GM20431 (cell line): ENCODE data around the gene DIMT1.

Source experiments
- in situ Hi-C: fragments of 300-500 bp; cut with MseI, MboI; formaldehyde crosslinking; loops from one replicate; pipeline ENCODE4 v1.15.0; 2020; ENCODE audit warnings: low sequenced_read_pairs; ENCODE audit not compliant: unreplicated experiment

DIMT1 gene

DNA sequence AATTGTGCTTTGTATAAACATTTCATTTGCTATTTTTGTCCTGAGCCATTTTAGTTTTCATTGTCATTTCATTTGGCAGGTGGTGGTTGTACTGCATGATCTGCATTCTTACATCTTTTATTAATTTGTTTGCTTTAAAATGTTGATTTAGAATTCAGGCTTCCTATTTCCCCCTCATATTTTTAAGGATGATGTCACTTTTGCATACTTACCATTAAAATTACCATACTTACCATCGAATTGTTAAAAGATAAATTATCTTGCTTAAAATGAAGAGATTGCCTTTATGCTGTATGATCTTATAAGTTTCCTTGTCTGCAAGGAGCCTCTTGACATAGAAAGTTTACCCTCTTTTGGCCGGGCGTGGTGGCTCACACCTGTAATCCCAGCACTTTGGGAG is 31.1 kb downstream of the DIMT1 start:
- in situ Hi-C loops, result no loop called here

DNA sequence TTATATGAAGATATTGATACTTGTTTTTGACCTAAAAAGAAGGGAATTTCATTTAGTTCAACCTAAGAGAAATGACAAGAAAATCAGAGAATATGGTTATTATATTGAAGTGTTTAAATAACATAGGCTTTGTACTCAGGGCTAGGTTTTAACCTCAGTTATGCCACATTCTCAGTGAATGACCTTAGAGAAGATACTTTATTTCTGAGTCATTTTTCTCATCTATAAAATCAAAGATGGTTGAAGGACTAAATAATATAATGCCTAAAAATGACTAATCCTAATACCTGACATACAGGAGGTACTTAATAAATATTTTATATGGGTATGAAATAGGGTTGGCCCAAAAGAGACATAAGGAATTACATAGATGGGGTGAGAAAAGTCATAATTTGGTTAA is 32.3 kb downstream of the DIMT1 start:
- in situ Hi-C loops, result no loop called here

DNA sequence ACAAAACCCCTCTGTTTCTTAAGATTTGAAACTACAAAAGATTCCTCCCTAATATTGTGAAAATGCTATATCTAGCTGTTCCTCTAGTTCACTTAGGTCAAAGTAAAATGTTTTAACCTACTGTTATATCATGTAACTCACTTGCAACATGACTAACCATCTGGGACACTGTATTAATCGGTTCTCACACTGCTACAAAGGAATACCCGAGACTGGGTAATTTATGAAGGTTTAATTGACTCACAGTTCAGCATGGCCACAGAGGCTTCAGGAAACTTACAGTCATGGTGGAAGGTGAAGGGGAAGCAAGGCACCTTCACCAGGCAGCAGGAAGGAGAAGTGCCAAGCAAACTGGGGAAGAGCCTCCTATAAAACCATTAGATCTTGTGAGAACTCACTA is 34.7 kb downstream of the DIMT1 start:
- in situ Hi-C loops, result no loop called here

DNA sequence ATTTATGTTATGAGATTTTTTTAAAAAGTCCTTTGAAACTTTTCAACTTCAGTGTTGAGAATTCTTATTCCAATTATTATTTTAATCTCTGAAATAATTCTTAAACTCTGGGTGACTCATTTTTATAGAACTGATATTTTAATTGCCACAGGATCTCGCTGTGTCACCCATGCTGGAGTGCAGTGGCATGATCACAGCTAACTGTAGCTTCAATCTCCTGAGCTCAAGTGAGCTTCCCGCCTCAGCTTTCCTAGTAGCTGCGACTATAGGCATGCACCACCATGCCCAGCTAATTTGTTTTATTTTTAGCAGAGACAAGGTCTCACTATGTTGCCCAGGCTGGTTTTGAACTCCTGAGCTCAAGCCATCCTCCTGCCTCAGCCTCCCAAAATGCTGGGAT is 41.0 kb downstream of the DIMT1 start:
- in situ Hi-C loops, result no loop called here

DNA sequence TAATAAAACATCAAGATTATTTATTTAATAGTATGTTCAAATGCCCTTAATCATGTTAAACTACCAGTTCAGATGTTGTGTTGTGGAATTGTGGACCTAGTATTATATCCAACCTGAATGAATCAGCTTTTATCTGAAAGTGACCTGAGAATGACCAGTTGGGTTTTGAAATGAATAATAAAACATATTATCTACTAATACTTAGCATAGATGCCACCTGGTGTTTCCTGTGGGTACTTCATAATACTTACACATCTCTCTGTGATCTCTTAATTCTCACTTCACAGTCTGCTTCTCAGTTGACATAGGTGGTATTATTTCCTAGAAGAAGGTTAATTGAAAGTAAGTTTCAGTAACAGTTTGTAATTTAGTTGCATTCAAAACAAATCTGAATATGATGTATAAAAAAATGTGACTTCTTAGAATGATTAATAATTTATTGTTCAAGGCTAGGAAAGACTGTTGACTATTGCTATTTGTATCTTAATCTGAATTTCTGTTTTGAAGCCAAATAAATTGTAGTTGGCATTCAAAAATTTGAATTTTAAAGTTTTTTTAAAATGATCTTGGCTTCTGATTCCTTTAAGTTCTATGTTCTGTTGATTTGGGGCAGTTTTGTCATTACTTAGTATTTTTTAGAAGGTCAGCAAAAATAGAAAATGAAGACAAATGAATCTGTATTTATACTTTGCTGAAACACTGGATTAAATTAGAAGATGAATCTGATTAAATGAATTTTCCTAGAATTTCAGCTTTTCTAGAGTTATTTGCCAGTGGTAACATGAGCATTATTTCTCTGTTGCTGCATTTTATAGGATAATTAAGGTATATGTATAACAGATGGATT is 49.5 kb downstream of the DIMT1 start:
- in situ Hi-C loops, result loop anchor here (10.0 kb wide), 1 partner anchor 129 kb away; no protein-coding TSS in a partner anchor

DNA sequence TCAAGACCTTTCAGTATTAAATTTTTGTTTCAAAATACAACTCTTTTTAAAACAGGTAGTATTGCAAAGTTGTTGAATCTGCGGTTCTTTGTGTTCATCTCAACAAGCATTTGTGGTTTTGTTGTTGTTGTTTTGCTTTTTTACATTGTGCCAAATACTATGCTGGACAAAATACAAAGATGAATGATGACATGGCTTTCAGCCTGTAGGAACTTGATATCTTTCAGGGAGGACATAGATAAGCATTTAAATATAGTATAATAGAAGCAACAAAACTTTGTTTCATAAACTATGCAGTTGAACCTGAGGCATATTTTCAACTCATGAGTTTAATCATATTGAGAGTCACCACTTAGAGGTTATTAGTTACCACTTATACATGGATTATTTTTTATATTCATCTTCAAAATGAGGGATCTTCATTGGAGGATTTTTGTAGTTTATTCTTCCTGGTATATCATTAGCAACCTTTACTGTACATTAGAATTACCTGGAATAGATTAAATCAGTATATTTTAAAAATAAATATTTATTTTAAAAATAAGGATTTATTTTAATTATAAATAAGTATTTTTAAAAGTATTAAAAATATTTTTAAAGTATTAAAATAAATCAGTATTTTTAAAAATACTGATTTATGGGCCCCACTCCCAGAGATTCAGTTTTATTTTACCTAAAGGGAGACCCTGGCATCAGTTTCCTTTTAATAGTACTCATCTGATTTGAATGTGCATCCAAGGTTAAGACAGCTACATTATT is 54.8 kb downstream of the DIMT1 start:
- in situ Hi-C loops, result no loop called here

DNA sequence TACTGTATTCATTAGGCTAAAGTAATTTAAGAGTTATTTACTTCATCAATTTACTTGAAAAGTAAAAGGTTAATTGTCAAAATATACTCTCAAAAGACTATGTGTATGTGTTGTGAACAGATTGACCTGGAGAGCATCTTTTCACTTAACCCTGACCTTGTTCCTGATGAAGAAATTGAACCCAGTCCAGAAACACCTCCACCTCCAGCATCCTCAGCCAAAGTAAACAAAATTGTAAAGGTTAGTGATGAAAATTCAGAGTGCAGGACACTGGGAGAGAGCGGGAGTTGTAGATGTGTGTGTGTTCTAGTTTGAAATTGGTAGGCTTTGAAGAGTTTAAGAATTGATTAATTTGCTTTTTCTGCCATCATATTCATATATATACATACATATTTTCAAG is 55.8 kb downstream of the DIMT1 start:
- in situ Hi-C loops, result no loop called here

DNA sequence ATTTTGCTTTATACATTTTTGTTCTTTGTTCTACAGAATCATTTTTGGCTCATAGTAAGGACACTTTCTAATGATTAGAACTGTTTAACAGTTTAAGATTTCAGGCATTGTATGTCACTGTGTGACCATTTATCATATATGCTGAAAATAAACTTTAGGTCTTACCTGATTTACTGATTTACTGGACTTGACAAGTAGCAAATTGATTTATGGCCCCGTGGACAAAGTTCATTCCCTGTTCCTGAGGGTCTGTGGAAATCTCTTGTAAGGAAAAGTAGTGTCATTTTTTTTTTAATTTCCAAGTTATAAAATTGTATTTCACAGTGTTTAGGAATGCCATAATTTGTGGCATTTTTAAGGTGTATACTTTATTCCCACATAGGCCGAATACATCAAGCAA is 57.0 kb downstream of the DIMT1 start:
- in situ Hi-C loops, result no loop called here

DNA sequence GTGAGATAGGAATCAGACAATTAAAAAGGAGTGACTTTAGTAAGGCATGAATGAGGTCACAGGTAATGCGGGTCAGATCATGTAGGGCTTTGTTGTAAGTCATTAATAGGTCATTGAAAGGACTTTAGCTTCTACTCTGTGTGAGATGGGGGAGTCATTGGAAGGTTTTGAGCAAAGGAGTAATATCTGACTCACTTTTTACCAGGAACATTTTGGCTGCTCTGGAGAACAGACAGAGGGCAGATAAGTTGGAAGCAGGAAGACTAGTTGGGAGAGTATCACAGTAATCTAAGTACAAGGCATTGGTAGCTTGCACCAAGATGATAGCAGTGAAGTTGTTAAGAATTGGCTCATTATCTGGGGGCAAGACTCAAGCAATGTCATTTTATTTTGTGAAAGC is 60.3 kb downstream of the DIMT1 start:
- in situ Hi-C loops, result no loop called here

DNA sequence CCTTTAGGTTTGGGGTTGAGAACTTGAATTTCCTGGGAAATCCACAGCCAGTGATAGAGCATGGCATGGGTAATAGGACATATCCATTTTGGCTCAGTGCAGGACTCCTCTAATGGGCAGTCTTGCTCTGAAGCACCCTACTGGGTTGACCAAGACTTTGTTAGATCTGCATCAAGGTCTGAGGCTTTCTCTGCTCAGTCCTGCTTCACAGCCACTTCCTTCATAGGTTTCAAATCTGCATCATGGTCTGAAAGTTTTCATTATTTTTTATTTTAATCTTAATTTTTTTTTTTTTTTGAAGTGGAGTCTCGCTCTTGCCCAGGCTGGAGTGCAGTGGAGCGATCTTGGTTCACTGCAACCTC is 61.2 kb downstream of the DIMT1 start:
- in situ Hi-C loops, result no loop called here

DNA sequence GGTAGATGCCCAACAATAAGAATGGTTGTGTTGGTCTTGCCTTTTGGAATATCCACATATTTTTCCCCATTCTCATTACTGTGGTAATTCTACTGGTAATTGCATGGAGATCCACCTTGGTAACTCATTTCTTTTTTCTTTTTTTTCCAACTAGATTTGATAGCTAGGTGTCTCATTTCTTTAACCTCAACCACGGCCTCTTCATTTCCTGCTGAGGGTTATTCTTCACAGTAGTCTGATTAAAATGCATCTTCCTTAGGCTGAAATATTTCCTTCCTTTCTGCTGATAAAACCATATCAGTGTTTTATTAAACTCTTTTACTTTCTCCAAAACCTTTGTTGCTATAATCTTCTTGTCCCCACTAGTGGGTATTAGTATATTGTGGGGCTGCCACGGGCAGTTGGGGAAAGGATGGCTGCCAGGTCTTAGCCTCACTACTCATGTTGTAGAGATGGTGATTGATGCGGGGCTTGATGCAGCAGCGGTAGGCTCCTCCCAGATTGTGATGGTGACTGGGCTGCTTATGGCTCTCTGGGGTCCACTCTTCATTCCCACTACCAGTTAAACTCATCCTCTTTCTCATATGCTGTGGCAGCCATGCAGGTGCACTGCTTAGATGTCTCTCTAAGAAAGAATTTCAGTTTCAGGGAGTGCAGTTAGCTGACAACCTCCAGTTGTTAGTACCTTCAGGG is 61.8 kb downstream of the DIMT1 start:
- in situ Hi-C loops, result no loop called here

DNA sequence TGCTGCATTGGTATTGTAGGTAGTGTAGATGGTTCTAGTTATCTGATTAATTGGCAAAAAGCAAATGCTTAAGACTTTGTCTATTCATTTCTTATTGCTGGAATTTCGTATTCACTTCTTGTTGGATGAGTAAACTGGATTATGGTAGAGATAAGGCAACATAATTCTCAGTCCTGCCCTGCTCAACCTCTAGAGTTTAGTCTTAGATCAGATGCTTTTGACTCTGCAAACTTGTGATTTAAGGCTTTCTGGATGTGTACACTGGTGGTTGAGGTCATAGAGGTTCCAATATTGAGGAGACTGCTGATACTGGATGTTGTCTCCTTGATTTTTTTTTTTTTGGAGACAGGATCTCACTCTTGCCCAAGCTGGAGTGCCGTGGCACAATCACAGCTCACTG is 62.7 kb downstream of the DIMT1 start:
- in situ Hi-C loops, result no loop called here

DNA sequence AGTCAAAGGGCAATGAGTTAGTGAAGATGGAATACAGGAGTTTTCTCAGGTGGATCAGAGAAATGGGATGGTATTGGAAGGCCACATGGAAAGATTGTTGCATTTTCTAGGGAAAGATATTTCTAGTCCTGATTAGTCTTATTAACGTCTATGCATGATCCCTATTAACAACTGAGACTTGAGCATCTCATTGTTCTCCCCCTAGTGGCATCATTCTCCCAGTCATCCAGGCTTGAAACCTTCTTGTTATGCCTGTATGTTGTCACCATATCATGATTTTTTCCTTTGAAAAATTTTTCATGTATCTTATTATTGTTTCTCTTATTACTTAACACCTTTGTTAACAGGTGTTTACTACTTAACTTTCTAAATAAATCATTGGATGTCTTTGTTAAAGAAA is 63.3 kb downstream of the DIMT1 start:
- in situ Hi-C loops, result no loop called here
